UCSD-AML1 (cell line): ENCODE measurements around the gene ITPK1.

Experiments
- DNase-seq: peaks from one replicate; lab custom pipeline; 2025; ENCODE audit not compliant: unreplicated experiment; lab: John Stamatoyannopoulos, UW

The ITPK1 gene

GRCh38 chr14:93012506-93012905, 103.2 kb downstream of the ITPK1 start:
- DNase-seq: no peak

DNA sequence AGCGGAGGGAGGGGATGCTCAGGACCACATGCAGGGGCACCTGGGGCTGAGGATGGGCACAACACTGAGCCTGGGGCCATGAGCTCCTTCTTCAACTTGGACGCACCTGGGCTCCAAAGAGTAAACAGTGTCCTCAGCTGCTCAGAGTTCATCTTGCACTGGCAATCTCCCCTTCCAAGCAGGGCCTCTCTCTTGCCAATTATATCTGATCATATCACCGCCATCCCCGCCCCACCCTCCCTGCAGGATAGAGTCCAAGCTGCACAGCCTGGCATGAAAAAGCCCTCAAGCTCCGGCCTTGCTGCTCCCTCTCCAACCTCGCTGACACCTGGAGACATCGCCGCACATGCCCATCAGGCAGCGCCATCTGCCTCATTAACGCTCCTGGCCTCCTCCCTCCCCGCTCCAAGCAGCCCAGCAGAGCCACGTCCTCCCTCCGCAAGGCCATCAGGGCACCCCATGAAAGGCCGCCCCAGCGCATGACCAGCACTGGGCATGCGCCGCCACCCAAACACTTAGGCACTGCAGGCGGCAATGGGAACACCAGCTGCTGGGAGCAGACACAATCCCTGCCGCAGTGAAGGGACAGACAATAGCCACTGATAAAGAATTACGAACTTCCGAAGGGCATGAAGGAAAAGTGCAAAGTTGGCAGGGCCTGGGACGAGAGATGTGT, 103.9 kb downstream of the ITPK1 start:
- DNase-seq: no peak

DNA sequence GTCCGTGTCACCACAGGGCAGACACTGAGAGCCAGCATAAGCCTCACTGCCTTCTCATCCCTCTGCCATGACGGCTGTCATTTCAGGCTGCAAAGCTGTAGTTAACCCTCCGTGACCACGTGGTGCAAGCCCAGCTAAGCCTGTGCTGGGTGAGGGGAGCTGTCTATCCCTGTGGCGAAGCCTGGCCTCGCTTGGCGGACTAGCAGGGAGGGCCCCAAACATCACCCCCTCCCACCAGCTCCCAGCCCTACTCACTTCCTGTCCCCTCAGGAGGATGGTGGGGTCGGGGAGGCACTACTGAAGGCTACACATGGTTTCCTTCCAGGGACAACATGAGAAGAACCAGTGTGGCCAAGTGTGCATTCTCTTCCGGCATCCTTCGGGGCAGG, 104.6 kb downstream of the ITPK1 start:
- DNase-seq: no peak

DNA sequence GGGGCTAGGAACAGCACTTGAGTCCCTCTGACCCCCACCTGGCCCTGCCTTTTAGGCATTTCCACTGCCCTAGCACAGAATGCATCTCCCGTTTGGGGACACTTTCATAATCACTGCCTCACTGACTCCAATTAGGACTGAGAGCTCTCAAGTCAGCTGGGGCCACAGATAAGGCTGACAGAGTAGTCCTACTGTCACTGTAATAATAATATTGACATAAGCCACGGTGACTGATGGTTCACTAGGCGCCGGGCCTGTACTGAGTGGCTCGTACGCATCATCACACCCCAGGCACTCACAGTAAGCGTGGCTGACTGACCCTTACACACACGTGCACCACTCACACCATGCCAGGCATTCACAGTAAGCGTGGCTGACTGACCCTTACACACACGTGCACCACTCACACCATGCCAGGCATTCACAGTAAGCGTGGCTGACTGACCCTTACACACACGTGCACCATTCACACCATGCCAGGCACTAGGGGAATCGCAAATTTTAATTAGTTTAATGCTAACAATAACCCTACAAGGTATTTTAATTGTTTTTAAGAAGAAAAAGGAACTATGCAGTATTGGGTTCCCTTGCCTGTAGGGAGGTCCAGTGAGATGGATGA, 105.1 kb downstream of the ITPK1 start:
- no peak for DNase-seq

DNA sequence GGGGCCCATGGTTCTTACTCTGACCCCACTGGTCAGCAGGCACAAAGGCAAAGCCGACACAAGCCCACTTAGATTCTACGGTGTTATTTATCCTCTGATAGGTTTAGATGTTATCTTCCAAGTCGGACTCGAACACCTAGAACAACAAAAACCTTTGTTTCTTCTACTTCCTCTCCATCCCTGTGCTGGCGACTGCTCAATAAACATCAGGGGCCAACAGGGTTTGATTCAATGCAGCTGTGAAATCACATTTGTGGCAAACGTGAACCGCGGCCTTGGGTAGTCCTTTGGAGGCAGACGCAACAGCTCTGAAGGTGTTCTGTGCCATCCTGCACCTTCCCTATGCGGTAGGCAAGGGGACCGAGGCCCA, 105.6 kb downstream of the ITPK1 start:
- no peak for DNase-seq

GRCh38 chr14:93009471-93010129, 106.1 kb downstream of the ITPK1 start:
- DNase-seq: no peak

DNA sequence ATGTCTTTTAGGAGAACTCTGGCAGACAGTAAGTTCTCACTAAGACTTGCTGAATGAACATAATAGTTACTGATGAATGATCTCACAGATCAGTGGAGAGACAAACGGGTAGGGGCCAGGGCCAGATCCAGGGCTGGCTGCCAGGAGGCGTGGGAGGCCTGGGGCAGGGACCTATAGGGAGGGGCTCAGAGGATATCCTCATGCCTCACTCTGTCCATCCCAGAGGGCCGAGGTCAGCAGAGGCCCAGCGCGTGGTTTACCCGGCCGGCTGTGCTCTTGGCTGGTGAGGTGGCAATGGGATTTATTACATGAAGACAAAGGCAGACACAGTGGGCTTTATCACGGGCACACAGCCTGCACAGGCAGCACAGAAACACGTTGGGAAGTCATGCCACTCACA, 107.3 kb downstream of the ITPK1 start:
- DNase-seq: no peak

DNA sequence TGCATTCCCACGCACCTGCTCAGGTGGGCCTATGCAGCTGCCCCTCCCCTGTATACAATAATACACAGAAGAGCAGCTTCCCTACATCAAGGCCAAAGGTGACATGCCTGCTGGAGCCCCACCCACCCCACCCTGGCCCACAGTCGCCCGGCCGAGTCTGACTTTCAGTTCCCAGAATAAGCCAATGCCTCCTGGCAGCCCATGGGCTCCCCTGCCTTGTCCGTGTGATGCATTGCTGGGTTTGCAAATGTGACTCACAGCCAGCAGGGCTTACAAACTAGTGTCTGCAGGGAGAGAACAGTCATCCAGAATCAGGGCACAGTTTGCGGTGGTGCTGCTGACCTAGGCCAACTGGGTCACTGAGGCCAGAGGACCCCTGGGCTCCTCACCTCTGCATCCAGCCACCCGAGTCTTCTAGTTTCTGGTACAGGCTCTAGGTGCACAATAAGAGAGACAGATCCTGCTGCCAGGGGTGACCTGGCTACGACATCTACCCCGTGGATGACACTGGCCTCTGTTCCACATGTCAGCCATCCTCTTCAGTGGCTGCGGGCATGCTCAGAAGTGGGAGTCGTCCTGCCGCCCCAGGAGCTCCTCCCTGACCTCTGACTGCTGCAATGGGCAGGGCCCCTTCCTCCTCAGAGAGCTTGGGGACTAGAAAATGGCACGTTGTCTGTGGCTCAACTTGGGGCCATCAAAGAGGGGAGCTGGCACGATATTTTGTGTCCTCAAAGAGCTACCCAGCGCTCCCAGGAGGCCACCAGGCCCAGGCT, 108.3 kb downstream of the ITPK1 start:
- no peak for DNase-seq

DNA sequence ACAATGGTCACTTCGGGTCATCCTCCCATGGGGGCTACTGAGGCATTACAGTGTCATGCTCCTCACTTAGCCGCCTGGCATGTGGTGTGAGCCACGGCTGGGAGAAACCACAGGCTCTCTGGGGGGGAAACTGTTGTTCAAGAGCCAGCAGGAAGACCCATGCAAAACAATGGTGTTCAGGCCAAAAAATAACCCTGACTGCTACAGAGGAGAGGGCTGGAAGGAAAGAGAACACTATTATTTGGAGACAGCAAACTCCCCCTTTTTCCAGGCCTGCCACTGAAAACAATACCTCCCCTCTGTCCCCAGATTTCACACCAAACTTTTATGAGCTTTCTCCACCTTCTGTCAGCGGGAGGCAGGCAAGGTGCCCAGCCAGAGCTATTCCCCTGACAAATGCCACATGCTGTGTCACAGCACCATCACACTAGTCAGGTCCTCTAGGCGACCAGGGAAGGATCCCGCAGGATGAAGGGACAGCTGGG, 109.1 kb downstream of the ITPK1 start:
- no peak for DNase-seq

DNA sequence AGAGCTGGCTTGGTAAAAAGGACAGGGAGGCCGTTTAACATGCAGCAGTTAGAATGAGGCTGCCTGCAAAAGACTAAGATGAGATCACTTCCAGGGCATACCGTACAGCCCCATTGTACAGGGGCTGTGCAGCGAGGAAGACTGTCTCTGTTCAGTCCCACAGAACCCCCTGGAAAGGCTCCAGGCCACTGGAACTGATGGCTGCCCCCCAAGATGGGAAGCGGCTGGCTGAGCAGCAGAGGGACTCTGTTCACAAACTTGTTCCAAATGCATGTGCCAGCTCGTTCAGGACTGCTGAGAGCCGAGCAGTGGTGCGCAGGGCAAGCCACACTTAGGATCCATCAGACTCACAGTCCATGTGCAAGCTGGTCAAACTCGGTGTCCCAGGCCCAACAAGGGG, 109.9 kb downstream of the ITPK1 start:
- DNase-seq: no peak

DNA sequence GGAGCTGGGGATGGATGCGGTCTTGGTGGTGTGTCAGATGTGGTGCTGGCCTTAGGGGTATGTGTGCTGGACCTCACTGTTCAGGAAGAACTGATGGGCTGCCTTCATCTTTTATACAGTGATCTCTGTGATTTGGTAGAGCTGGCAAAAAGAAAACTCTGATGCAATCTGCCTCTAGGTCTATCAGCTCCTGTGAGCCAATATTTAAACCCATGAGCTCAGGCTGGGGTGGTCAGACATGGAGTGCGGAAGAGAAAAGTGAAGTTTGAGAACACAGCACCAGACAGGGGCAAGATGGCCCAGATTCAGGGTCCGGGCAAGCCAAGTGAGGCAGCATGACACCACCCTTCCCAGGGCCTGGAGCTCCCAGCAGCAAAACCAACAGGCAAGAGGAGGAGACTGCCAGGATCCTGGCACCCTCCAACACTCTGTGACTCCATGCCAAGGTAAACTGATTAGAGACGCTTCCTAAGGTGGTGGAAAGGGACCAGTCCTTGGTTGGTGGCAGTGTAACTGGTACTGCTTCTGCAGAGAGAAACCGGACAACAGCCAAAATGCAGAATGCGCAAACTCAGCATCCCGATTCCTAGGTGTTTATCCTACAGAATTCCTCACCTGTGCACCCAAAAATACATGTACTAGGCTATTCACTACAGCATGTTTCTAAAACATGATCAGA, 110.5 kb downstream of the ITPK1 start:
- no peak for DNase-seq

DNA sequence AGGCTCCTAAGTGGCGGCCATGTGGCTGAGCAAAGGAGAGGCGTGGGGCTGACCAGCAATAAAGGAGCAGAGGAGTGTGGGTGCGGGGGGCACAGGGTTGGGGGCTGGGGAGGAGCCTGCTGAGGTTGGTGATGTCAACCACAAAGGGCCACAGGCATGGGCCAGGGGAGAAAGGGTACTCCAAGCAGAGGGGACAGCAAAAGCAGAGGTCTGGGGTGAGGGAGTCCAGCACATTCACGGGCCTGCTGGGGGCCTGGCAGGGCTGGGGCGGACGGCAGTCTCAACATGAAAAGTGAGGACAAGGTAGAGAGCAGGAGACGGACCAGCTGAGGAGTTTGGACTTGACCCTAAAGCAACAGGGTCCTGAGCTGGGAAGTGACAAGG, 111.0 kb downstream of the ITPK1 start:
- no peak for DNase-seq

DNA sequence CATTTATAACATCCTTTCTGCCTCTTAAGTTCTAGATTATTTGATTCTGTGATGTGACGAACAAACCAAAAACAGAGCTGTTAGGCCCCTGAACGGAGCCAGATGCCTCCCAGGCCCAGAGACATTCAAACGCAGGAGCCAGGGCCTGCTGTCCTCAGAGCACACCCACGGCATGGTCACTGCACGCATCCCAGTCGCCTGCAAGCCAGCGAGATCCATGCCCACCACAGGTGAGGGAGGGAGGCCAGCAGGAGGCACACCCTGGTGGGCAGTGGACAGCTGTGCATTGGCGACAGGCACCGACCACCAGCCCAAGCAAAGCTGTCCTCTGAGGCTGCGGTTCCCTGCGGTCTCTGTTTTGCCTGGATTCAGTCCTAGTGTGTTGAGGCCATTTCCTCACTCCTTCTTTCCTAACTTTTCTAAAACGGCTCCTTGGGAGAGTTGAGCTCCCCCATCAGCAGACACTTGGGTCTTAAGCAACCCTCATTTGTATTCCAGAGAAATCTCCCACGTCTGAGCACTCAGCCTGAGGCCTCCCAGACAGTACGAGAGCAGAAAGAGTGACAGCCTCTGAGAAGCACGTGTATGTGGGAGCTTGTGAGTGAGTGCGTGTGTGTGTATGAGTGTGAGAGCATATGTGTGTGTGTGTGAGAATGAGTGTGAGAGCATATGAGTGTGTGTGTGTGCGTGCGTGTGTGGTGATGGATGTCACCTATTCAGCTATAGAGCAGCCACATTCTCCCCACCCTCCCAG, 111.6 kb downstream of the ITPK1 start:
- DNase-seq: no peak

GRCh38 chr14:93002851-93003298, 112.8 kb downstream of the ITPK1 start:
- no peak for DNase-seq

- DNase-seq: no peak
These were observed 113.7 kb downstream of the ITPK1 start for GRCh38 chr14:93002049-93002448.

GRCh38 chr14:92998946-92999345, 116.8 kb downstream of the ITPK1 start:
- no peak for DNase-seq

GRCh38 chr14:92997343-92998061, 118.2 kb downstream of the ITPK1 start:
- DNase-seq: no peak

DNA sequence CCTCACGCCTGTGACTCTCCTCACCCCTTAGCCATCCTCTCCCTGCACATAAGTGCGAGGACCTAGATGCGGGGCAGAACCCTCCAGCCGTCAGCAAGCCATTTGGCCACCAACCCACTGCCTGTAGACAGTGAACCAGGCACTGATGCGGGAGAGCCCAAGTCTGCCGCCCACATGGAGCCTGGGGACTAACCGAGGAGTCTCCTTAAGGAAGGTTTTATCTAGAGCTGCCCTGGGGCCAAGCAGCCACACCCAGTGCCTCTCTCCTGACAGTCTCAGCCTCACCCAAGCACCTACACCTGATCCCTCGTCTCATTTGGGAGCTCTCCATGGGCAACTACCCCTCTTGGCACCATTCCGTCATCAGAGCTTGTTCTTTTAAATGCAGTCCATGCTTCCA, 120.1 kb downstream of the ITPK1 start:
- DNase-seq: no peak

DNA sequence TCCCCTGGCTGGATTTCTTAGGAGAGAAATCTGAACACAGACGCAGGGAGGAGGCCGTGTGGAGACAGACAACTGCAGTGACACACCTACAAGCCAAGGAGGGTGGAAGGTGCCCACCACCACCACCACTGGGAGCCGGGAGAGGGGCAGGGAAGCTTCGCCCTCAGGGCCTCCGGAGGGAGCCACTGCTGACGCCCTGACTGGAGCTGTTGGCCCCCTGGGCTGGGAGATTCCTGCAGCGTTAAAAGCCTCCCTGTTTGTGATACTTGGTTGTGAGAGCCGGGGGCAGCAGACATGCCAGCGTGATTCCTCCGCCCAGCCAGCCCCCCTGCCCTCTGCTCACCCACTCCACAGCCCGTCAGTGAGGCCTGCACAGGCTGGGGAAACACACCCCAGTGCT, 120.8 kb downstream of the ITPK1 start:
- DNase-seq: no peak
